ENCODE data around the gene SMAD4. TPM values are rescaled to one million over a fixed set of nuclear protein-coding genes. Genes with fewer than 3 reads are reported as not detected.
A peak's percentile ranks its signal among the peaks of the same experiment; 100 is the strongest.

SMAD4 gene
- total RNA-seq, 4 donors from 2014 or later: 86.7 to 104 (median 98.6) TPM

GRCh38 chr18:51049137-51049536 is 19.1 kb downstream of the SMAD4 start:
- TF ChIP-seq CTCF (IDR thresholded peaks at IDR 0.05): no peak
- DNase-seq (ENCODE audit: low spot score): no peak
- no peak for ATAC-seq (ENCODE audit: low FRiP score)

DNA sequence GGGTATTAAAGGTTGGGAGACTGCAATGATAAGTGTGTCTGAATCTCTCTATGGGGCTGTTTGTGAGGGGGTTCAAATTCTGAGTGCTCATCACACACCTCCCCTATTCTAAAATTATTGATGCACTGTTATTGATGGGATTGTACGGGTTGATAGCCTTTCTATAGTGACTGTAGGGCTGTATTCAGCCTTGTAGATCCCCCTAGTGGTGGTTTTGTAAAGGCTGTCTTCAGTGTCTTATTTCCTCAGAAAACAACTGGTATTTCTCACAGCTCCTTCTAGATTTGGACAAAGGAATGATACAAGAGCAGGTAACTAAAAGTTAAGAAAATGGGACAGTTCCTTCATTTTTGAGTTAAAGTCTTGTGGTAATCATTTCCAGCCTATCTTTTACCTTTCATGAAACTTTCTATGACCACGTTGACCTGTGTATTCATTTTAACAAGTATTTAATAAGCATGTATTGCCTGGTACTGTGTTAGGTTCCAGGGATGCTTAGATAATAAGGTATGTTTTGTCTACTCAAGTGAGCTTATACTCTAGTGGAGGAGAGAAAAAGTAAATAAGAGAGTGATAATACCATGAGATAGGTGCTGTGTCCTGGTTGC is 21.2 kb downstream of the SMAD4 start:
- peak in 1 of 3 donors; percentile 19 for TF ChIP-seq CTCF (IDR thresholded peaks at IDR 0.05)
- ATAC-seq (ENCODE audit: low FRiP score) (no peak), DNase-seq (ENCODE audit: low spot score) (no peak)

DNA sequence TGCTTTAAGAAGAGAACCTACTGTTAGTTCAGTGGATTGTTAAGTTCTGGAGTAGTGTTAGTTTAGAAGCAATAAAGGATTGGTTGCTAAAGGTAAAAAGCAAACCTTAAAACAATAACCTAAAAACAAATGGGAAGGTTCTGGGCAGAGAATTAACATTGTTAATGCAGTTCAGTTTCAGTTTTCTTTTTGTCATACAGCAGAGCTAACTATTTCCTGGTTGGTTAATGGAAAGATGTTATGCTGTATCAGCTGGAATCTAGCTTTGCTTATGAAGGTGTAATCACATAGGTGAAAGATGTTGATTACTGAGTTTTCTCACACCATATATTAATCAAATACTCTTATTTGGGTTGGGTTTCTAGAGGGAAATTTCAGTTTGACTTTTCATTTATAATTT is 23.8 kb downstream of the SMAD4 start:
- no peak for ATAC-seq (ENCODE audit: low FRiP score)
- TF ChIP-seq CTCF (IDR thresholded peaks at IDR 0.05): no peak
- no peak for DNase-seq (ENCODE audit: low spot score)

DNA sequence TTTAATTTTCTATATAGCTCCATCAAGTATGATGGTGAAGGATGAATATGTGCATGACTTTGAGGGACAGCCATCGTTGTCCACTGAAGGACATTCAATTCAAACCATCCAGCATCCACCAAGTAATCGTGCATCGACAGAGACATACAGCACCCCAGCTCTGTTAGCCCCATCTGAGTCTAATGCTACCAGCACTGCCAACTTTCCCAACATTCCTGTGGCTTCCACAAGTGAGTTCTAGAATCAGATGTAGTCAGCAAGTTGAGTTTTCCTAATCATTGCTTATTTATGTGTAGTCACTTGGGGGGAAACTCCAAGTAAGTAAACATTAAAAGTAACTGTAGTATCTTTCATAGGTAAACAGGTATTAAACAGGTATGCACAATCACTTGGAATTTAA is 24.8 kb downstream of the SMAD4 start:
- no peak for ATAC-seq (ENCODE audit: low FRiP score)
- no peak for DNase-seq (ENCODE audit: low spot score)
- TF ChIP-seq CTCF (IDR thresholded peaks at IDR 0.05): no peak

DNA sequence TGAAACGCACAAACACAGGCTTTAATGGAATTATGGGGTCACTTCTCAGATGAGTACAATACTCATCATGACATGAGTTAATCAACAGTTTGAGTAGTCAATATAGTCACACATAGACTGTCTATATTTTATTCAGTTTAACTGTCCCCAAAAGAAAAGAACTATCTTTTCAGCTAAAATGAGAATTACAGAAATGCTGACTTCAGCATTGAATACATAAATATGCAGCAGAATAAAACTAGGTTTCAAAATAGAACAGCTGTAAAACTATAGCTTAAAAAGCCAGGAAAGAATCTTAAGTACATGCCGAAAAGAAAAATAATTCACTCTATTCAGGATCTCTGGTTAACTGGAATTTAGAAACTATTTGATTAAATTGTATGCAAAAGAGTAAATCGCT is 30.0 kb downstream of the SMAD4 start:
- ATAC-seq (ENCODE audit: low FRiP score): no peak
- no peak for TF ChIP-seq CTCF (IDR thresholded peaks at IDR 0.05)
- DNase-seq (ENCODE audit: low spot score): no peak

DNA sequence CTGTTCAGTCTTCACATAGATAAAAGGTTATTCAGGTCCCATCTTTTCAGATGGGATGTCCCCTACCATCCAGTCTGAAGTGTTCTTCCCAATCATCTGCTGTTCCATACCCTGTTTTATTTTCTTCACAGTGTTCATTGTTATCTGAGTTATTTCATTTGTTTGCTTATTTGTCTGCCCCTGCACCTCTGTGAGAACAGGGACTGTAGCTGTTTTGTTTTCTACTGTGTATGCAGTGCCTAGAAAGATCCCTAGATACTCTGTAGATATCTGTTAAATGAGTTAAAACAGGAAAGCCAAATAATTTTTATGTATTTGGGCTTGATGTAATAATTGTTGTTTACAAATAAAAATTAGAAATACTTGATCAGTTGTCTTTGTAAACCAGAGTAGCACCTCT is 34.2 kb downstream of the SMAD4 start:
- DNase-seq (ENCODE audit: low spot score) (no peak), ATAC-seq (ENCODE audit: low FRiP score) (no peak)
- no peak for TF ChIP-seq CTCF (IDR thresholded peaks at IDR 0.05)

- ATAC-seq (ENCODE audit: low FRiP score) (peak; percentile 29), DNase-seq (ENCODE audit: low spot score) (no peak)
Measured at GRCh38 chr18:51066273-51066672, 36.3 kb downstream of the SMAD4 start.

More at GRCh38 chr18:51066273-51066672, 36.3 kb downstream of the SMAD4 start:
- no peak for TF ChIP-seq CTCF (IDR thresholded peaks at IDR 0.05)

Measured in omental fat pad (tissue), 4 donors.